GM23338 (cell line): Measurements from ENCODE around the gene PADI6.

ENCODE experiments used
- CREB1 ChIP-seq: fragments of 250-450 bp; sonication (Bioruptor Pico); IDR thresholded peaks from 2 replicates; pipeline ENCODE4 v1.5.0; 2020; ENCODE audit warnings: low read depth, mild to moderate bottlenecking, moderate library complexity
- CTCF ChIP-seq, 2 experiments: fragments of 200-600 bp in 1 of 2; sonication (generic) in 1 of 2; conservative IDR thresholded peaks; 2 replicates each; pipeline versions ENCODE4 v1.5.1 to v1.6.1; 2016 to 2017; ENCODE audit warnings: antibody characterized with exemption in 2 of 2, low read depth in 2 of 2, mild to moderate bottlenecking in 2 of 2, moderate library complexity in 1 of 2
- ETS1 ChIP-seq: IDR thresholded peaks from 2 replicates; pipeline ENCODE4 v1.6.1; 2016; ENCODE audit warnings: antibody characterized with exemption
- EZH2 ChIP-seq: fragments of 200-600 bp; sonication (generic); IDR thresholded peaks from one replicate; pipeline ENCODE4 v1.8.0; 2017; ENCODE audit warnings: antibody characterized with exemption, mild to moderate bottlenecking, low read depth; ENCODE audit not compliant: unreplicated experiment
- EZH2phosphoT487 ChIP-seq: fragments of 200-600 bp; sonication (generic); IDR thresholded peaks from one replicate; pipeline ENCODE4 v1.8.1; 2018; ENCODE audit warnings: antibody characterized with exemption; ENCODE audit not compliant: unreplicated experiment
- JUNB ChIP-seq: IDR thresholded peaks from one replicate; pipeline ENCODE4 v1.6.1; 2016; ENCODE audit warnings: antibody characterized with exemption; ENCODE audit not compliant: unreplicated experiment
- POLR2AphosphoS5 ChIP-seq: IDR thresholded peaks from 2 replicates; pipeline ENCODE4 v1.6.1; 2016; ENCODE audit warnings: antibody characterized with exemption, low read depth
- TF ChIP-seq, protein P1 (sequence below): IDR thresholded peaks from one replicate; pipeline ENCODE4 v1.6.1; 2018; ENCODE audit warnings: antibody characterized with exemption; ENCODE audit not compliant: unreplicated experiment

DNA sequence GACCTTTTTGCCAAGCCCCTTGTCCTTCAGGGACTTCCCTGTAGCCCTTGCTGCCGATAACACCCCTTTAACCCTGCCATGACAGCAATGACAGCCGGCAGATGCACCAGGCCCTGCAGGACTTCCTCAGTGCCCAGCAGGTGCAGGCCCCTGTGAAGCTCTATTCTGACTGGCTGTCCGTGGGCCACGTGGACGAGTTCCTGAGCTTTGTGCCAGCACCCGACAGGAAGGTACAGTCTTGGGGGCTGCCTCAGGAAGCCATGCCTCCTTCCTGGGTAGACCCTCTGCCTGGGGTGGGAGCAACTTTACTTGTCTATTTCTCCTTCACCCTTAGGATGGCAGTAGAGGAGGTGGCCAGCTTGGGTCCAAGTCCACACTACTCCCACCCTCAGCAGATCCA, 16.1 kb upstream of the PADI6 start:
- TF ChIP-seq CTCF (conservative IDR thresholded peaks at IDR 0.05; ENCODE audit: low read depth in 2 of 2) (no peak), EZH2 (no peak), POLR2AphosphoS5 (no peak), EZH2phosphoT487 (no peak), CREB1 (no peak), JUNB (no peak), ETS1 (no peak)
- TF ChIP-seq, protein P1, sequence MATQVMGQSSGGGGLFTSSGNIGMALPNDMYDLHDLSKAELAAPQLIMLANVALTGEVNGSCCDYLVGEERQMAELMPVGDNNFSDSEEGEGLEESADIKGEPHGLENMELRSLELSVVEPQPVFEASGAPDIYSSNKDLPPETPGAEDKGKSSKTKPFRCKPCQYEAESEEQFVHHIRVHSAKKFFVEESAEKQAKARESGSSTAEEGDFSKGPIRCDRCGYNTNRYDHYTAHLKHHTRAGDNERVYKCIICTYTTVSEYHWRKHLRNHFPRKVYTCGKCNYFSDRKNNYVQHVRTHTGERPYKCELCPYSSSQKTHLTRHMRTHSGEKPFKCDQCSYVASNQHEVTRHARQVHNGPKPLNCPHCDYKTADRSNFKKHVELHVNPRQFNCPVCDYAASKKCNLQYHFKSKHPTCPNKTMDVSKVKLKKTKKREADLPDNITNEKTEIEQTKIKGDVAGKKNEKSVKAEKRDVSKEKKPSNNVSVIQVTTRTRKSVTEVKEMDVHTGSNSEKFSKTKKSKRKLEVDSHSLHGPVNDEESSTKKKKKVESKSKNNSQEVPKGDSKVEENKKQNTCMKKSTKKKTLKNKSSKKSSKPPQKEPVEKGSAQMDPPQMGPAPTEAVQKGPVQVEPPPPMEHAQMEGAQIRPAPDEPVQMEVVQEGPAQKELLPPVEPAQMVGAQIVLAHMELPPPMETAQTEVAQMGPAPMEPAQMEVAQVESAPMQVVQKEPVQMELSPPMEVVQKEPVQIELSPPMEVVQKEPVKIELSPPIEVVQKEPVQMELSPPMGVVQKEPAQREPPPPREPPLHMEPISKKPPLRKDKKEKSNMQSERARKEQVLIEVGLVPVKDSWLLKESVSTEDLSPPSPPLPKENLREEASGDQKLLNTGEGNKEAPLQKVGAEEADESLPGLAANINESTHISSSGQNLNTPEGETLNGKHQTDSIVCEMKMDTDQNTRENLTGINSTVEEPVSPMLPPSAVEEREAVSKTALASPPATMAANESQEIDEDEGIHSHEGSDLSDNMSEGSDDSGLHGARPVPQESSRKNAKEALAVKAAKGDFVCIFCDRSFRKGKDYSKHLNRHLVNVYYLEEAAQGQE, result no peak
